CD4-positive, alpha-beta memory T cell (primary cell): ENCODE results near the gene DEFB118. TPM values are rescaled to one million over a fixed set of nuclear protein-coding genes. Genes with fewer than 3 reads are reported as not detected.

Experiments
- CTCF ChIA-PET: fragments of 350-600 bp; sonication (Branson Sonifier 250); formaldehyde crosslinking; loops from one replicate; lab custom pipeline; 2021; ENCODE audit warnings: inconsistent platforms; ENCODE audit not compliant: partially characterized antibody; lab: Charles Lee
- POLR2A ChIA-PET: fragments of 350-600 bp; sonication (Branson Sonifier 250); formaldehyde crosslinking; loops from one replicate; lab custom pipeline; 2021; ENCODE audit not compliant: partially characterized antibody; lab: Charles Lee
- DNase-seq, 5 donors: peaks; one replicate each; pipeline versions ENCODE4 v3.0.0 to v3.0.0-alpha.2; 2020 to 2022; ENCODE audit warnings: mixed read lengths in 1 of 5
- H3K27ac ChIP-seq: one replicate; pipeline ENCODE4 v1.7.0; 2013; ENCODE audit warnings: low read depth, low read length
- H3K27me3 ChIP-seq: 2 replicates; pipeline ENCODE4 v1.7.0; 2013; ENCODE audit warnings: mild to moderate bottlenecking, low read length, moderate library complexity; ENCODE audit not compliant: insufficient read depth
- H3K36me3 ChIP-seq: 2 replicates; pipeline ENCODE4 v1.7.0; 2013; ENCODE audit warnings: mild to moderate bottlenecking, low read length, moderate library complexity; ENCODE audit not compliant: insufficient read depth
- H3K4me1 ChIP-seq: 2 replicates; pipeline ENCODE4 v1.7.0; 2013; ENCODE audit warnings: mild to moderate bottlenecking, low read length, moderate library complexity; ENCODE audit not compliant: insufficient read depth
- H3K4me3 ChIP-seq, 2 donors: one replicate each; pipeline ENCODE4 v1.7.0; 2013; ENCODE audit warnings: low read length in 2 of 2, mild to moderate bottlenecking in 1 of 2
- H3K9me3 ChIP-seq, 2 donors: one replicate each; pipeline ENCODE4 v1.7.0; 2013; ENCODE audit warnings: low read length in 2 of 2, control low read depth in 1 of 2; ENCODE audit not compliant: control insufficient read depth in 1 of 2
- H3K27ac Mint-ChIP-seq, 7 donors: one replicate each; pipeline ENCODE4 v1.8.0; 2020 to 2021; ENCODE audit warnings: mixed read lengths in 7 of 7, mild to moderate bottlenecking in 6 of 7, inconsistent platforms in 3 of 7, moderate library complexity in 3 of 7
- H3K27me3 Mint-ChIP-seq, 2 donors: one replicate each; pipeline ENCODE4 v1.8.0; 2020 to 2021; ENCODE audit warnings: mixed read lengths in 2 of 2
- H3K36me3 Mint-ChIP-seq, 2 donors: one replicate each; pipeline ENCODE4 v1.8.0; 2020 to 2021; ENCODE audit warnings: mixed read lengths in 2 of 2, inconsistent platforms in 1 of 2, mild to moderate bottlenecking in 1 of 2
- H3K4me1 Mint-ChIP-seq, 4 donors: one replicate each; pipeline ENCODE4 v1.8.0; 2020 to 2021; ENCODE audit warnings: mixed read lengths in 4 of 4, mild to moderate bottlenecking in 1 of 4
- H3K4me3 Mint-ChIP-seq, 8 donors: one replicate each; pipeline ENCODE4 v1.8.0; 2020 to 2021; ENCODE audit warnings: mixed read lengths in 8 of 8, mild to moderate bottlenecking in 7 of 8, moderate library complexity in 6 of 8, inconsistent platforms in 3 of 8
- H3K9me3 Mint-ChIP-seq, 8 donors: one replicate each; pipeline ENCODE4 v1.8.0; 2020 to 2021; ENCODE audit warnings: mixed read lengths in 8 of 8, mild to moderate bottlenecking in 5 of 8, inconsistent platforms in 3 of 8, moderate library complexity in 1 of 8
- intact Hi-C: fragments of 100-400 bp; cut with micrococcal nuclease; formaldehyde crosslinking; loops from one replicate; pipeline ENCODE4 v1.15.1; 2023
- polyA plus RNA-seq, 2 donors: library from polyadenylated mRNA; unstranded; fragments of 300-500 nt; fragmentation: Illumina TruSeq; gene quantifications; one replicate each; pipeline ENCODE4 v1.2.3, GENCODE V29; 2021
- total RNA-seq, 2 experiments: library from RNA; stranded (reverse); gene quantifications; one replicate each; pipeline ENCODE4 v1.2.3, GENCODE V29; 2021

The DEFB118 gene
- total and polyA plus RNA-seq, 4 experiments from 2014 or later = not detected

DNA sequence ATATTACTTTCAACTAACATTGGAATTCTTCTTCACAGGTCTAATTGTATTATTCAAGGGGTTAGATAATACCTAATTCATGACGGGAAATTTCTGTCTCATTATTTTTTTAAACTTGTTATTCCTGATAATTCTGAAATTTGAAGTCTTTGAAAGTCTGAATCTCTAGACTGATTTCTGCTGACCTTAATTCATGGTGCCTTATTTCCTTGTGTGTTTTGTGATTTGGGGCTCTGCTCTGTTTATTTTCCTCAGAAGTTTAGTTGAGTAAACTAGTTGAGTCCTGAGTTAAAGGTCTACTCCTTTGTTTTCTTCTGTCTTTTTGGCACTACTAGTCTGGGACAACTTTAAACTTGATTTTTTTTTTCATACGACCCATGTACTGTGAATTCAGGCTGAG is 5.9 kb downstream of the DEFB118 start:
- H3K4me3 ChIP-seq = no peak overlapping the region
- no peaks in the 10 kb centered on the region for H3K4me1 ChIP-seq
- no peaks in the 10 kb centered on the region for H3K9me3 ChIP-seq
- no peak overlapping the region for H3K4me3 Mint-ChIP-seq
- peaks cover 0 to 15% (median 5%) of the 10 kb centered on the region in 8 donors for H3K9me3 Mint-ChIP-seq
- ChIA-PET CTCF (no interaction called here), POLR2A (no interaction called here)
- no peak overlapping the region for H3K27ac Mint-ChIP-seq
- no peak overlapping the region for H3K27ac ChIP-seq
- no peaks in the 10 kb centered on the region for H3K27me3 ChIP-seq
- H3K36me3 Mint-ChIP-seq = no peaks in the 10 kb centered on the region
- peaks cover 3 to 8% of the 10 kb centered on the region in 2 donors for H3K27me3 Mint-ChIP-seq
- H3K36me3 ChIP-seq = no peaks in the 10 kb centered on the region
- no peak for DNase-seq
- H3K4me1 Mint-ChIP-seq = peaks cover 0 to 3% (median 0%) of the 10 kb centered on the region in 4 donors
- intact Hi-C loops = no loop called here

DNA sequence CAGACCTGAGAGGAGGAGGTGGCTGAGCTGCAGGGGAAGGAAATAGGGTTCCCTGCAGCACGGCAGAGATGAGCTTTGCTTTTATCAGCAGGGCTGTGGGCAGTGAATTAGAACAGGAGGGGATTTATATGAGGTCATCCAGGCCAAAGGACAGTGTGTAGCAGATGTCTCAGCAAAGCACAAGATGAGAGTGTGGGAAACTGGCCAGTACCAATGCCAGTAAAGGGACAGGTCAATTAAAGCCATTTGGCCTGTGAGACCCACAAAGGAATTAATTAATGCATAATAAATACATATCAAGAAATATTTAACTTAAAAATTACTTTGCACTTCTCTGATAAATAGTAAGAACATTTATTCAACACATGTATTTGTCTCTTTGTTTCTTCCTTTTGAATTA is 22.1 kb downstream of the DEFB118 start, which contains the start of gene DEFB119:
TSS of gene DEFB119 (minus strand) at position 101 of the 400 bp plus-strand sequence. CDS start 107 bp downstream, outside the sequence.
- H3K36me3 ChIP-seq = no peaks in the 10 kb centered on the region
- ChIA-PET CTCF (no interaction called here), POLR2A (no interaction called here)
- H3K4me3 Mint-ChIP-seq = no peak within 1 kb of the TSS
- no peaks in the 10 kb centered on the region for H3K27me3 ChIP-seq
- H3K27ac Mint-ChIP-seq = no peak within 1 kb of the TSS
- intact Hi-C loops = no loop called here
- no peaks in the 10 kb centered on the region for H3K9me3 ChIP-seq
- H3K9me3 Mint-ChIP-seq = peaks cover 0 to 4% (median 0%) of the 10 kb centered on the region in 8 donors
- H3K4me3 ChIP-seq = no peak within 1 kb of the TSS
- no peaks in the 10 kb centered on the region for H3K4me1 Mint-ChIP-seq
- no peaks in the 10 kb centered on the region for H3K36me3 Mint-ChIP-seq
- no peaks in the 10 kb centered on the region for H3K4me1 ChIP-seq
- no peak for DNase-seq
- peaks cover 10 to 16% of the 10 kb centered on the region in 2 donors for H3K27me3 Mint-ChIP-seq
- no peak within 1 kb of the TSS for H3K27ac ChIP-seq

DNA sequence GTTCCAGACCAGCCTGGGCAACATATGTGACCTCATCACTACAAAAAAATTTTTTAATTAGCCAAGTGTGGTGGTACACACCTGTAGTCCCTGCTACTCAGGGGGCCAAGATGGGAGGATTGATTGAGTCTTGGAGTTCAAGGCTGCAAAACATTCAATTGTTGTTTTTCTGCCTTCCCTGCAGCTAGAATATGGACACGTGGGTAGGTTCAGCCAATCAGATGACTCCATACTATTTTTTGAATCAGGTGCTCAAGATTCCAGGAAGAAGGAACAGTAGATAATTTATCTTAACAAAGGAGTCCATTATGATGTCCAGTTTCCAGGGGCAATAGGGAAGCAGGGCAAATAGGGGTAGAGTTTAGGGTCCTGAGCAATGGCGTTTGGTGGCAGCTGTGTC is 24.4 kb downstream of the DEFB118 start:
- H3K27me3 Mint-ChIP-seq = peaks cover 6 to 20% of the 10 kb centered on the region in 2 donors

DNA sequence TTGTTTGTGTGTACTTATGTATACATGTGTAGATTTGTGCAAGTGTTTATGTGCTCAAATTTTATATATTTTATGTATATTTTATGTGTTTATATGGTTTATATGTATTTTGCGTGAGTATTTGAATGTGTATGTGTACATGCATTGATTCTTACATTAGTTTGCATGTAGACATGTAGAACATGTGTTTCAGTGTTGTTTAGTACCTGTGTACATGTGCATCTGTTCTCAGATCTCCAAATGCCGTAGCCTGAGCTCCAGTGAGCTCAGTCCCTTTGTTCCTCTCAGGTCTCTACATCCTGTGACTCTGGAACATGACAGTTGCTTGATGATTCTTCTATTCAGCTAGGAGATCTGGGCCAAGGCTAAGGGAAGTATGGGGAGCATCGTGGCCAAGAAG is 26.5 kb downstream of the DEFB118 start:
- CTCF ChIA-PET = no interaction called here
- no peak overlapping the region for H3K4me3 Mint-ChIP-seq

More for the DNA sequence above, 24.4 kb downstream of the DEFB118 start:
- H3K4me1 Mint-ChIP-seq = no peaks in the 10 kb centered on the region
- Histone ChIP-seq H3K27me3 (no peaks in the 10 kb centered on the region), H3K4me1 (no peaks in the 10 kb centered on the region), H3K9me3 (no peaks in the 10 kb centered on the region), H3K36me3 (no peaks in the 10 kb centered on the region), H3K4me3 (no peak overlapping the region), H3K27ac (no peak overlapping the region)
- H3K4me3 Mint-ChIP-seq = no peak overlapping the region
- intact Hi-C loops = no loop called here
- DNase-seq = no peak
- POLR2A ChIA-PET = no interaction called here
- CTCF ChIA-PET = no interaction called here
- H3K27ac Mint-ChIP-seq = no peak overlapping the region
- no peaks in the 10 kb centered on the region for H3K36me3 Mint-ChIP-seq
- H3K9me3 Mint-ChIP-seq = peaks cover 0 to 4% (median 0%) of the 10 kb centered on the region in 8 donors

DNA sequence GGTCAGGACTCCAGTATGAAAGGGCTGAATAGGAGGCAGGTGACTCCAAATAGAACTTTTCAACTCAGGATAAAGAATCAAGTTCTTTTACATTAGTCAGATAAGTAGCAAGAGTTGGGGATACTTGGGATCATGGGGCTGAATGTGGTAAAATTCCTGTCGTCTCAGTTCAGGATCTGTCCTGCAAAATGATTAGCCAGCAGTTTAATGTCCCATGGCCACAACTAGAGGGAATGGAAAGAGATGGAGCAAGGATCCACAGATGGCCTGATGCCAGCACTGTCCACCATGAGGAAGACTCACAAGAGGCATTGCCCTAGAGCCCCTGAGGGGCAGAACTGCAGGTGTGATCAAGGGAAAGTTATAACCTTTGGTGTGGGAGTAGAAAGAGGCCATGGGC is 35.5 kb downstream of the DEFB118 start:
- no peak overlapping the region for H3K27ac ChIP-seq
- DNase-seq = no peak
- ChIA-PET CTCF (no interaction called here), POLR2A (no interaction called here)
- Mint-ChIP-seq H3K36me3 (no peaks in the 10 kb centered on the region), H3K27me3 (peaks cover 7 to 8% of the 10 kb centered on the region in 2 donors), H3K4me3 (no peak overlapping the region), H3K4me1 (no peaks in the 10 kb centered on the region), H3K9me3 (peaks cover 0 to 1% (median 0%) of the 10 kb centered on the region in 8 donors), H3K27ac (no peak overlapping the region)
- H3K9me3 ChIP-seq = no peaks in the 10 kb centered on the region
- H3K4me3 ChIP-seq = no peak overlapping the region
- no peaks in the 10 kb centered on the region for H3K36me3 ChIP-seq
- intact Hi-C loops = no loop called here
- H3K4me1 ChIP-seq = no peaks in the 10 kb centered on the region
- H3K27me3 ChIP-seq = no peaks in the 10 kb centered on the region

More for the DNA sequence above, 26.5 kb downstream of the DEFB118 start:
- Histone ChIP-seq H3K27me3 (no peaks in the 10 kb centered on the region), H3K4me1 (no peaks in the 10 kb centered on the region), H3K9me3 (no peaks in the 10 kb centered on the region), H3K4me3 (no peak overlapping the region), H3K27ac (no peak overlapping the region), H3K36me3 (no peaks in the 10 kb centered on the region)
- Mint-ChIP-seq H3K4me1 (no peaks in the 10 kb centered on the region), H3K27me3 (peaks cover 6 to 13% of the 10 kb centered on the region in 2 donors), H3K9me3 (peaks cover 0 to 4% (median 0%) of the 10 kb centered on the region in 8 donors), H3K36me3 (no peaks in the 10 kb centered on the region), H3K27ac (no peak overlapping the region)
- POLR2A ChIA-PET = no interaction called here
- DNase-seq = no peak
- intact Hi-C loops = no loop called here

DNA sequence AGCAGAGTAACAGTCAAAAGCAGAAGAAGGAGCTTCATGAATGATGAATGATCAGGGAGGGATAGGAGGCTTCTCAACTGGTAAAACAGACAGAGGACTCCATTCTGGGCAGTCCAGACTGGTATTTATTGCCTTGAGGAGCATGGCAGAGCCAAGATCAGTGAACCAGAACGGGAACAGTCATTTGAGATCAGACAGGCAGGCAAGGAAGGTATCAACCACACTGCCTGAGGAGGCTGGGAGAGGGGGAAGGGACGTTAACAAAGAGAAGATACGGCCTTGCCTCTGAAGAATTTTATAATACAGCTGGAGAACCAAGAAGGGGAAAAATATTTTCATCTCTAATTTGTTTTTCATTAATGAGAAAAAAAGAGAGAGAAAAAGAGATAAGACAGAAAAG is 37.7 kb downstream of the DEFB118 start, which contains the start of gene DEFB121:
TSS of gene DEFB121 (minus strand) at position 101 of the 400 bp plus-strand sequence. CDS start at position 38, 63 bp downstream.
- Mint-ChIP-seq H3K4me1 (no peaks in the 10 kb centered on the region), H3K4me3 (no peak within 1 kb of the TSS), H3K9me3 (peaks cover 0 to 6% (median 0%) of the 10 kb centered on the region in 8 donors), H3K36me3 (no peaks in the 10 kb centered on the region), H3K27ac (peak within 1 kb of the TSS in 1 of 7 donors; percentile 1), H3K27me3 (peaks cover 4 to 8% of the 10 kb centered on the region in 2 donors)
- Histone ChIP-seq H3K9me3 (no peaks in the 10 kb centered on the region), H3K4me1 (no peaks in the 10 kb centered on the region), H3K27me3 (no peaks in the 10 kb centered on the region), H3K36me3 (no peaks in the 10 kb centered on the region), H3K4me3 (no peak within 1 kb of the TSS), H3K27ac (no peak within 1 kb of the TSS)
- no peak for DNase-seq
- ChIA-PET POLR2A (no interaction called here), CTCF (no interaction called here)
- intact Hi-C loops = no loop called here

DNA sequence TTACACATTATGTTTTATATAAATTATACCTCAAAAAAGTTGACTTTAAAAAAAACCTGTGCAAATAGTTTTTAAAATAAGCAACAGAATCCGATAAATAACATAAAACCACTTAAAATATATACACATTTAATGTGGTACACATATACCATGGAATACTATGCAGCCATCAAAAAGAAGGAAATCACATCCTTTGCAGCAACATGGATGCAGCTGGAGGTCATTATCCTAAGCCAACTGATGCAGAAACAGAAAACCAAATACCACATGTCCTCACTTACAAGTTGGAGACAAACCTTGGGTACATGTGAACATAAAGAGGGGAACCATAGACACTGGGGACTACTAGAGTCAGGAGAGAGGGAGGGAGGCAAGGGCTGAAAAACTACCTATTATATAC is 41.6 kb downstream of the DEFB118 start:
- Mint-ChIP-seq H3K4me1 (no peaks in the 10 kb centered on the region), H3K4me3 (no peak overlapping the region), H3K27me3 (peaks cover 10 to 12% of the 10 kb centered on the region in 2 donors), H3K9me3 (peaks cover 0 to 6% (median 0%) of the 10 kb centered on the region in 8 donors), H3K27ac (no peak overlapping the region), H3K36me3 (no peaks in the 10 kb centered on the region)
- Histone ChIP-seq H3K27ac (no peak overlapping the region), H3K4me3 (no peak overlapping the region), H3K4me1 (no peaks in the 10 kb centered on the region), H3K9me3 (no peaks in the 10 kb centered on the region), H3K27me3 (no peaks in the 10 kb centered on the region), H3K36me3 (no peaks in the 10 kb centered on the region)
- intact Hi-C loops = no loop called here
- POLR2A ChIA-PET = no interaction called here
- DNase-seq = no peak
- CTCF ChIA-PET = no interaction called here
